ENCODE data around the gene DNMT1.
"Not testable (repeated sequence)": the region's sequence is repeated elsewhere in the genome, so short reads cannot be mapped to it uniquely, and the experiment has no call there.

Gene DNMT1

DNA sequence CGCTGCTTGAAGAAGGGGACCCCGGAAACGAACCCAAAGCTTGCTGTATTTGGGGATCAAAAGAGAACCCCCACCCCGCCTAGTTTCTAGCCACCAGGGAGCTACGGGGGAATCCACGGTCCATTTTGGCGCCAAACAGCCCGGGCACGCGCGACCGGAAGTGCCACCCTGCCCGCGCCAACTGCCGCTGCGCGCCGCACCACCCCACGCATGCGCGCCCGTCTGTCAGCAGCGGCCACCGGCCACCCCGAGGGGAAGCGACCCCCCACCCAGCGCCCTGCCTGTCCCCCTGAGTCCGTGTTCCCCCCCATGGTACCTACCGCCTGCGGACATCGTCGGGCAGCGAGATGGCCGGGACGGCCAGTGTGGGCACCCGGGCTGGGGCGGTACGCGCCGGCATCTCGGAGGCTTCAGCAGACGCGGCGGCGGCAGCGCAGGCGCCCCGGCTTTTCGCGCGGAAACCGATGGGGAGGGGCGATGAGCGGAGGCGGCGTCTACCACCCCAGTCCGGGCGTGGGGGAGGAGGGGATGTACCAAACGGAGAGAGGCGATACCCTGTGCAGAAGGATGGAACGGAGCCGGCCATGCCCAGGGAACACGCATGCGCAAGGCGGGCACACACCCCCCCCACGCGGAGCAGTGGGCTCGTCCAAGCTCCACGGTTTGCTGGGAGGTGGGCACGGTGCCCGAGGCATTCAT, at the start of gene DNMT1:
Gene DNMT1 (minus strand): TSS at position 454 of the 699 bp plus-strand sequence. CDS start 54 bp downstream, at position 400.
- in situ Hi-C loops (cut with HindIII; ENCODE audit: low pct_ligation_motif_present, low sequenced_read_pairs): no loop called here
- Histone ChIP-seq H3K36me3 (replicated peaks) (no peaks in the 10 kb centered on the region), H3K4me3 (ENCODE audit: low read depth, low read length) (peak within 1 kb of the TSS; percentile 87), H3K27ac (peak within 1 kb of the TSS; percentile 46), H3K27me3 (replicated peaks) (no peaks in the 10 kb centered on the region)
- no peak for TF ChIP-seq CTCF (IDR thresholded peaks at IDR 0.05; ENCODE audit: low read depth, low read length, missing control alignments)
- DNase-seq: peak; percentile 94

GRCh38 chr19:10243606-10244005, 48.9 kb upstream of the DNMT1 start:
- in situ Hi-C loops (cut with HindIII; ENCODE audit: low pct_ligation_motif_present, low sequenced_read_pairs): no loop called here
- no peak for TF ChIP-seq CTCF (IDR thresholded peaks at IDR 0.05; ENCODE audit: low read depth, low read length, missing control alignments)
- H3K4me3 ChIP-seq (ENCODE audit: low read depth, low read length): no peak overlapping the region
- no peaks in the 10 kb centered on the region for H3K36me3 ChIP-seq (replicated peaks)
- no peak overlapping the region for H3K27ac ChIP-seq
- no peak for DNase-seq
- no peaks in the 10 kb centered on the region for H3K27me3 ChIP-seq (replicated peaks)

GRCh38 chr19:10241826-10242449, 47.2 kb upstream of the DNMT1 start:
- in situ Hi-C loops (cut with HindIII; ENCODE audit: low pct_ligation_motif_present, low sequenced_read_pairs); DNase-seq; H3K36me3 ChIP-seq (replicated peaks); H3K4me3 ChIP-seq (ENCODE audit: low read depth, low read length); H3K27ac ChIP-seq; H3K27me3 ChIP-seq (replicated peaks): not testable (repeated sequence)

DNA sequence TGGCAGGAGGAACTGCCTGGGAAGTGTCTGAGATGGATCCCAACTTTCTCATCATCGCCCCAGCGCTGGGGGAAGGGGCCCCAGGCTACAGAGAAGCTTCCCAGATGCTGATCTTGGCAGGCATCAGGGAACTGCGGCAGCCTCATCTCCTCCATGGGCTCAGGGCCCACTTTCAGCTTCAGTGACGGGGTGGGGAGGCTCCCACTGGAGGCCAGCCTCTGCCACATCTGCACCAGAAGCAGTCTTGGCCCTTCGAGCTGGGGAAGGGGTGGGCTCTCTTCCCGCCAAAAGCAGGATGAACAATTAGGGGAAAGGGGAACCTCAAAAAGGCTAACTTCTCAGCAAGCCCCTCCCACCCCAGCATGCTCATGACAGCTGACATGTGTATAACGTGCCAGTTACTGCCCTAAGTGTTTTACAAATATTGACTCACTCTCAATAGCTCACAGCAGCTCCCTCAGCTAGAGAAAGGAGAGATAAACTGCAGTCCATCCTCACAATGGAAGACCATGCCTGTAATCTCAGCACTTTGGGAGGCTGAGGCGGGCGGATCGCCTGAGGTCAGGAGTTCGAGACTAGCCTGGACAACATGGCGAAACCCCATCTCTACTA, 43.5 kb upstream of the DNMT1 start:
- no peaks in the 10 kb centered on the region for H3K27me3 ChIP-seq (replicated peaks)
- H3K27ac ChIP-seq: no peak overlapping the region
- H3K36me3 ChIP-seq (replicated peaks): no peaks in the 10 kb centered on the region
- in situ Hi-C loops (cut with HindIII; ENCODE audit: low pct_ligation_motif_present, low sequenced_read_pairs): no loop called here
- peak; percentile 35 for DNase-seq
- no peak for TF ChIP-seq CTCF (IDR thresholded peaks at IDR 0.05; ENCODE audit: low read depth, low read length, missing control alignments)
- H3K4me3 ChIP-seq (ENCODE audit: low read depth, low read length): no peak overlapping the region

- H3K27ac ChIP-seq: no peak overlapping the region
- DNase-seq: no peak
- no peak overlapping the region for H3K4me3 ChIP-seq (ENCODE audit: low read depth, low read length)
- no peak for TF ChIP-seq CTCF (IDR thresholded peaks at IDR 0.05; ENCODE audit: low read depth, low read length, missing control alignments)
- no peaks in the 10 kb centered on the region for H3K36me3 ChIP-seq (replicated peaks)
- in situ Hi-C loops (cut with HindIII; ENCODE audit: low pct_ligation_motif_present, low sequenced_read_pairs): no loop called here
- no peaks in the 10 kb centered on the region for H3K27me3 ChIP-seq (replicated peaks)
Measured at GRCh38 chr19:10237702-10238101, 42.9 kb upstream of the DNMT1 start.

- H3K27me3 ChIP-seq (replicated peaks); H3K27ac ChIP-seq; H3K36me3 ChIP-seq (replicated peaks); H3K4me3 ChIP-seq (ENCODE audit: low read depth, low read length); in situ Hi-C loops (cut with HindIII; ENCODE audit: low pct_ligation_motif_present, low sequenced_read_pairs); DNase-seq: not testable (repeated sequence)
Measured at GRCh38 chr19:10235409-10235808, 40.7 kb upstream of the DNMT1 start.
